ENCODE data around the gene DCTN1. TPM values are rescaled to one million over a fixed set of nuclear protein-coding genes. Genes with fewer than 3 reads are reported as not detected.

The DCTN1 gene
- total RNA-seq, 1 experiment from 2014 or later = 67.8 TPM

GRCh38 chr2:74334931-74335333, 45.2 kb downstream of the DCTN1 start:
- DNase-seq (peak; percentile 82), ATAC-seq (peak; percentile 95)
- Histone ChIP-seq H3K9me2 (replicated peaks; ENCODE audit: low read length) (no peaks in the 10 kb centered on the region), H3K79me2 (ENCODE audit: low read length) (no peaks in the 10 kb centered on the region), H3K27ac (ENCODE audit: low read length) (no peak overlapping the region), H3K27me3 (ENCODE audit: low read length) (no peaks in the 10 kb centered on the region), H3K9me3 (ENCODE audit: low read length) (no peaks in the 10 kb centered on the region), H3K4me3 (ENCODE audit: low read length) (no peak overlapping the region), H4K20me1 (ENCODE audit: low read length) (no peaks in the 10 kb centered on the region), H3K9ac (ENCODE audit: low read length) (no peak overlapping the region), H2AFZ (ENCODE audit: low read length) (no peak overlapping the region), H3K4me1 (ENCODE audit: insufficient read depth, low read length) (no peaks in the 10 kb centered on the region), H3K36me3 (ENCODE audit: low read depth, low read length) (no peaks in the 10 kb centered on the region), H3K4me2 (ENCODE audit: low read length) (no peak overlapping the region), H3F3A (ENCODE audit: low read length, unreplicated experiment) (no peaks in the 10 kb centered on the region)
- CTCF ChIA-PET = interaction anchor here (0.6 to 1.2 kb wide), 7 partner anchors 10 to 85 kb away, joined by 3 to 10 read pairs (median 4); no protein-coding TSS in a partner anchor
- peak; percentile 88 for TF ChIP-seq CTCF (conservative IDR thresholded peaks at IDR 0.05; ENCODE audit: low read depth, low read length)
- no peak for TF ChIP-seq EZH2 (IDR thresholded peaks at IDR 0.05; ENCODE audit: low read length, unreplicated experiment)
- POLR2A ChIA-PET (ENCODE audit: unreplicated experiment) = no interaction called here
- intact Hi-C loops (cut with micrococcal nuclease) = loop anchor here (1.0 kb wide), 2 partner anchors 68 to 85 kb away; no protein-coding TSS in a partner anchor
- BruUV-seq (replicated peaks) = no TSS peak

- Histone ChIP-seq H3K9me2 (replicated peaks; ENCODE audit: low read length) (no peaks in the 10 kb centered on the region), H3K4me3 (ENCODE audit: low read length) (no peak overlapping the region), H2AFZ (ENCODE audit: low read length) (no peak overlapping the region), H3K9me3 (ENCODE audit: low read length) (no peaks in the 10 kb centered on the region), H3K36me3 (ENCODE audit: low read depth, low read length) (no peaks in the 10 kb centered on the region), H3K79me2 (ENCODE audit: low read length) (no peaks in the 10 kb centered on the region), H3F3A (ENCODE audit: low read length, unreplicated experiment) (no peaks in the 10 kb centered on the region), H3K27me3 (ENCODE audit: low read length) (no peaks in the 10 kb centered on the region), H3K27ac (ENCODE audit: low read length) (no peak overlapping the region), H3K4me1 (ENCODE audit: insufficient read depth, low read length) (no peaks in the 10 kb centered on the region), H4K20me1 (ENCODE audit: low read length) (no peaks in the 10 kb centered on the region), H3K9ac (ENCODE audit: low read length) (no peak overlapping the region), H3K4me2 (ENCODE audit: low read length) (no peak overlapping the region)
- no peak for DNase-seq
- no TSS peak for BruUV-seq (replicated peaks)
- intact Hi-C loops (cut with micrococcal nuclease) = loop anchor here (1.0 kb wide), 1 partner anchor 84 kb away; no protein-coding TSS in a partner anchor
- CTCF ChIA-PET = interaction anchor here (1.1 to 1.2 kb wide), 2 partner anchors 48 to 84 kb away, joined by 4 to 10 read pairs; no protein-coding TSS in a partner anchor
- ATAC-seq = no peak
- TF ChIP-seq CTCF (conservative IDR thresholded peaks at IDR 0.05; ENCODE audit: low read depth, low read length) (no peak), EZH2phosphoT487 (IDR thresholded peaks at IDR 0.05; ENCODE audit: borderline replicate concordance, low read length) (no peak), EZH2 (IDR thresholded peaks at IDR 0.05; ENCODE audit: low read length, unreplicated experiment) (no peak)
- POLR2A ChIA-PET (ENCODE audit: unreplicated experiment) = no interaction called here
Measured at GRCh38 chr2:74333896-74334586, 46.1 kb downstream of the DCTN1 start.

- Histone ChIP-seq H3K4me1 (ENCODE audit: insufficient read depth, low read length) (no peaks in the 10 kb centered on the region), H4K20me1 (ENCODE audit: low read length) (no peaks in the 10 kb centered on the region), H3K4me2 (ENCODE audit: low read length) (no peak overlapping the region), H3K9me2 (replicated peaks; ENCODE audit: low read length) (no peaks in the 10 kb centered on the region), H3K27ac (ENCODE audit: low read length) (no peak overlapping the region), H3K9ac (ENCODE audit: low read length) (no peak overlapping the region), H3K9me3 (ENCODE audit: low read length) (no peaks in the 10 kb centered on the region), H3K36me3 (ENCODE audit: low read depth, low read length) (no peaks in the 10 kb centered on the region), H3F3A (ENCODE audit: low read length, unreplicated experiment) (no peaks in the 10 kb centered on the region), H3K4me3 (ENCODE audit: low read length) (no peak overlapping the region), H2AFZ (ENCODE audit: low read length) (no peak overlapping the region), H3K27me3 (ENCODE audit: low read length) (no peaks in the 10 kb centered on the region), H3K79me2 (ENCODE audit: low read length) (no peaks in the 10 kb centered on the region)
- intact Hi-C loops (cut with micrococcal nuclease) = no loop called here
- ATAC-seq (peak; percentile 40; the same call in 1 of the 2 replicates), DNase-seq (peak; percentile 46)
- BruUV-seq (replicated peaks) = no TSS peak
- CTCF ChIA-PET = interaction anchor here (0.5 to 0.7 kb wide), 2 partner anchors 102 to 1045 kb away, joined by 3 read pairs; no protein-coding TSS in a partner anchor
- POLR2A ChIA-PET (ENCODE audit: unreplicated experiment) = no interaction called here
- TF ChIP-seq CTCF (conservative IDR thresholded peaks at IDR 0.05; ENCODE audit: low read depth, low read length) (peak; percentile 54), EZH2phosphoT487 (IDR thresholded peaks at IDR 0.05; ENCODE audit: borderline replicate concordance, low read length) (no peak)
Measured at GRCh38 chr2:74333175-74333574, 46.9 kb downstream of the DCTN1 start.

Data from PC-3 (cell line).